HepG2 (cell line): Measurements from ENCODE around the gene MMP17. TPM values are rescaled to one million over a fixed set of nuclear protein-coding genes. Genes with fewer than 3 reads are reported as not detected.

Experiments used
- ATAC-seq: fragments of 200-7000 bp; cut with Tn5 transposase; 3 replicates; pipeline ENCODE4 v1.9.1; 2020; ENCODE audit warnings: mild to moderate bottlenecking, moderate library complexity
- BruUV-seq: library from RNA; stranded (reverse); fragments of 400-500 nt; replicated peaks from 2 replicates; lab custom pipeline; 2021; lab: Mats Ljungman, UMichigan
- CTCF ChIA-PET: fragments of 300-600 bp; formaldehyde crosslinking; extraction: SDS; loops from one replicate; lab custom pipeline; 2021; ENCODE audit warnings: low total read pairs, inconsistent platforms, low intra/inter-chr PET ratio; lab: Yijun Ruan, JAX
- POLR2A ChIA-PET: fragments of 350-600 bp; sonication (Branson Sonifier 250); formaldehyde crosslinking; loops from one replicate; lab custom pipeline; 2020; ENCODE audit warnings: antibody characterized with exemption, inconsistent platforms; lab: Yijun Ruan, JAX
- DNase-seq: peaks from one replicate; pipeline ENCODE4 v3.0.0-alpha.2; 2015; ENCODE audit warnings: low spot score
- FAIRE-seq: peaks from 3 replicates; lab custom pipeline; 2011; peaks lifted over from hg19 to GRCh38; lab: Jason Lieb, UNC
- H2AFZ ChIP-seq: one replicate; pipeline ENCODE4 v1.6.1; 2011; ENCODE audit warnings: low read length, inconsistent platforms
- H3K27ac ChIP-seq: fragments of 300-600 bp; 3 replicates; pipeline ENCODE4 v1.8.0; 2011; ENCODE audit warnings: mixed run types, mild to moderate bottlenecking, mixed read lengths, low read length, inconsistent platforms; ENCODE audit not compliant: insufficient read depth; ENCODE audit errors: extremely low read length
- H3K27me3 ChIP-seq, 2 experiments: fragments of 200-600 bp in 1 of 2; 2 replicates in 1 of 2; 3 replicates in 1 of 2; pipeline versions ENCODE4 v1.6.0 to v1.8.0; 2011; ENCODE audit warnings: low read length in 2 of 2, mild to moderate bottlenecking in 2 of 2, moderate library complexity in 2 of 2, inconsistent platforms in 1 of 2; ENCODE audit not compliant: insufficient read depth in 2 of 2, control insufficient read depth in 1 of 2
- H3K36me3 ChIP-seq, 2 experiments: fragments of 200-600 bp in 1 of 2; replicated peaks in 1 of 2; 2 replicates in 1 of 2; 3 replicates in 1 of 2; pipeline versions ENCODE4 v1.5.1 to v1.8.0; 2011; ENCODE audit warnings: low read length in 2 of 2, inconsistent platforms in 1 of 2; ENCODE audit not compliant: insufficient read depth in 2 of 2, control insufficient read depth in 1 of 2
- H3K4me1 ChIP-seq: 2 replicates; pipeline ENCODE4 v1.5.1; 2012; ENCODE audit warnings: low read length, inconsistent platforms; ENCODE audit not compliant: insufficient read depth
- H3K4me2 ChIP-seq: 2 replicates; pipeline ENCODE4 v1.6.0; 2011; ENCODE audit warnings: low read depth, low read length, inconsistent platforms
- H3K4me3 ChIP-seq, 3 experiments: fragments of 200-600 bp in 1 of 3; sonication (generic), shearing (Covaris generic) in 1 of 3; replicated peaks in 1 of 3; 2 replicates each; pipeline ENCODE4 v1.5.1; 2011 to 2016; ENCODE audit warnings: low read length in 3 of 3, inconsistent platforms in 2 of 3, low read depth in 2 of 3, mild to moderate bottlenecking in 2 of 3, control low read depth in 1 of 3, mixed read lengths in 1 of 3; ENCODE audit not compliant: insufficient read depth in 1 of 3
- H3K79me2 ChIP-seq: one replicate; pipeline ENCODE4 v1.6.1; 2011; ENCODE audit warnings: low read length, inconsistent platforms; ENCODE audit not compliant: insufficient read depth
- H3K9ac ChIP-seq: 2 replicates; pipeline ENCODE4 v1.6.0; 2011; ENCODE audit warnings: mild to moderate bottlenecking, low read depth, low read length, inconsistent platforms; ENCODE audit not compliant: insufficient read depth
- H3K9me3 ChIP-seq: 2 replicates; pipeline ENCODE4 v1.5.1; 2012; ENCODE audit warnings: mild to moderate bottlenecking, low read length
- H4K20me1 ChIP-seq: 2 replicates; pipeline ENCODE4 v1.6.0; 2011; ENCODE audit warnings: inconsistent platforms, mild to moderate bottlenecking, low read length, moderate library complexity; ENCODE audit not compliant: insufficient read depth
- GABPB1 ChIP-seq: IDR thresholded peaks from 2 replicates; pipeline ENCODE4 v1.6.1; 2016; ENCODE audit warnings: mild to moderate bottlenecking, missing genetic modification reagents, moderate library complexity, missing compliant biosample characterization
- HOXA7 ChIP-seq: sonication (generic); formaldehyde crosslinking; IDR thresholded peaks from 2 replicates; pipeline ENCODE4 v1.8.1; 2022; ENCODE audit warnings: mild to moderate bottlenecking, missing genetic modification reagents, moderate library complexity
- HOXD1 ChIP-seq: sonication (generic); formaldehyde crosslinking; IDR thresholded peaks from 2 replicates; pipeline ENCODE4 v1.5.0; 2020; ENCODE audit warnings: missing genetic modification reagents
- NCOA1 ChIP-seq: sonication (generic); formaldehyde crosslinking; IDR thresholded peaks from 2 replicates; pipeline ENCODE4 v1.9.0; 2021; ENCODE audit warnings: missing genetic modification reagents
- NPAS2 ChIP-seq: sonication (generic); formaldehyde crosslinking; IDR thresholded peaks from 2 replicates; pipeline ENCODE4 v1.8.0; 2022; ENCODE audit warnings: mild to moderate bottlenecking, missing genetic modification reagents, borderline replicate concordance
- RAD51 ChIP-seq: fragments of 450-650 bp; IDR thresholded peaks from 2 replicates; pipeline ENCODE4 v1.6.1; 2016; ENCODE audit warnings: borderline replicate concordance
- ZNF224 ChIP-seq: sonication (generic); formaldehyde crosslinking; IDR thresholded peaks from 2 replicates; pipeline ENCODE4 v1.5.0; 2020; ENCODE audit warnings: mild to moderate bottlenecking, missing genetic modification reagents
- ZNF326 ChIP-seq: sonication (generic); formaldehyde crosslinking; IDR thresholded peaks from 2 replicates; pipeline ENCODE4 v1.4.0; 2020; ENCODE audit warnings: missing genetic modification reagents, borderline replicate concordance
- ZNF33B ChIP-seq: sonication (generic); formaldehyde crosslinking; IDR thresholded peaks from 2 replicates; pipeline ENCODE4 v1.5.1; 2020; ENCODE audit warnings: mild to moderate bottlenecking, missing genetic modification reagents
- ZNF34 ChIP-seq: sonication (generic); formaldehyde crosslinking; IDR thresholded peaks from 2 replicates; pipeline ENCODE4 v1.4.0; 2020; ENCODE audit warnings: mild to moderate bottlenecking, missing genetic modification reagents, borderline replicate concordance
- ZNF552 ChIP-seq: sonication (generic); formaldehyde crosslinking; IDR thresholded peaks from 2 replicates; pipeline ENCODE4 v1.9.0; 2022; ENCODE audit warnings: missing genetic modification reagents, mild to moderate bottlenecking, borderline replicate concordance
- ZNF557 ChIP-seq: sonication (generic); formaldehyde crosslinking; IDR thresholded peaks from 2 replicates; pipeline ENCODE4 v1.4.0; 2020; ENCODE audit warnings: missing genetic modification reagents
- ZNF569 ChIP-seq: sonication (generic); formaldehyde crosslinking; IDR thresholded peaks from 2 replicates; pipeline ENCODE4 v1.5.0; 2020; ENCODE audit warnings: mild to moderate bottlenecking, missing genetic modification reagents, moderate library complexity, borderline replicate concordance
- ZNF639 ChIP-seq: conservative IDR thresholded peaks from 2 replicates; pipeline ENCODE4 v1.6.1; 2018; ENCODE audit warnings: missing genetic modification reagents
- WGBS: methylation state at CpG from one replicate; pipeline ENCODE4 v1.1.6; 2017; ENCODE audit warnings: low lambda C conversion rate; 5-methylcytosine and 5-hydroxymethylcytosine counted together
- in situ Hi-C: cut with HindIII; loops from 2 replicates; pipeline ENCODE4 v1.10.0; 2017; ENCODE audit warnings: low pct_unique_long_range_greater_than_20kb; ENCODE audit not compliant: extremely low pct_ligation_motif_present
- intact Hi-C: fragments of 100-400 bp; cut with micrococcal nuclease; formaldehyde crosslinking; loops from one replicate; pipeline ENCODE4 v1.10.0; 2022; ENCODE audit not compliant: unreplicated experiment
- polyA plus RNA-seq, 8 experiments: library from polyadenylated mRNA; depleted of rRNA in 3 of 8; stranded (reverse) in 7 of 8; unstranded in 1 of 8; fragments of >200 nt; fragmentation: Illumina TruSeq in 4 of 8; extraction: Trizol in 4 of 8; gene quantifications; 2 replicates each; pipeline versions ENCODE4 v1.2.1 to v1.2.3, GENCODE V29; 2011 to 2016; ENCODE audit warnings: low read depth in 4 of 8, missing spikeins in 1 of 8, mixed read lengths in 1 of 8; ENCODE audit not compliant: insufficient read depth in 1 of 8
- total RNA-seq, 5 experiments: library from RNA; depleted of rRNA; stranded (reverse); fragments of >200 nt; fragmentation: Illumina TruSeq; extraction: Trizol; gene quantifications; 2 replicates each; pipeline ENCODE4 v1.2.3, GENCODE V29; 2016; ENCODE audit warnings: low read depth in 1 of 5

The MMP17 gene
- total and polyA plus RNA-seq, 2 of the 13 experiments (the other 11 are each of a cell fraction or from before 2014, with no cell fraction given) = 0.55 to 0.80 TPM

- no peak for DNase-seq
- Histone ChIP-seq H3K27me3 (peaks cover 11 to 28% of the 10 kb centered on the region in 2 experiments), H4K20me1 (no peaks in the 10 kb centered on the region), H2AFZ (no peak overlapping the region), H3K36me3 (no peaks in the 10 kb centered on the region), H3K27ac (no peak overlapping the region)
- POLR2A ChIA-PET = interaction anchor here (1.0 kb wide), 1 partner anchor 44 kb away, joined by 3 read pairs; no protein-coding TSS in a partner anchor
- intact Hi-C loops = loop anchor here (5.0 kb wide), 2 partner anchors 60 to 150 kb away; no protein-coding TSS in a partner anchor
- no TSS peak for BruUV-seq
- CTCF ChIA-PET = no interaction called here
- TF ChIP-seq ZNF569 (CRISPR knock-in tag) (no peak), HOXD1 (CRISPR knock-in tag) (no peak)
- TF ChIP-seq, all 625 proteins: peak for 0
- H3K9ac ChIP-seq = no peak overlapping the region
- no peaks in the 10 kb centered on the region for H3K79me2 ChIP-seq
- peak overlapping the region in 1 of 3 experiments; percentile 33; a peak in 1 of 6 replicates for H3K4me3 ChIP-seq
- in situ Hi-C loops = no loop called here
- WGBS = 16% methylated on average over 5 of the region's 24 CpGs
- H3K9me3 ChIP-seq = no peaks in the 10 kb centered on the region
- H3K4me2 ChIP-seq = peak overlapping the region; percentile 27; the same call in 1 of the 2 replicates
- FAIRE-seq (no peak), ATAC-seq (no peak)
- H3K4me1 ChIP-seq = peaks cover 56% of the 10 kb centered on the region
Measured at GRCh38 chr12:131852551-131853299, 24.5 kb downstream of the MMP17 start.

GRCh38 chr12:131853832-131854797 lies 25.9 kb downstream of the MMP17 start:
- Histone ChIP-seq H3K9ac (no peak overlapping the region), H3K4me2 (peak overlapping the region; percentile 18; the same call in 1 of the 2 replicates), H3K4me1 (peaks cover 67% of the 10 kb centered on the region), H3K36me3 (no peaks in the 10 kb centered on the region), H3K4me3 (no peak overlapping the region; a peak in 1 of 6 replicates), H3K27ac (no peak overlapping the region), H3K27me3 (peaks cover 11 to 28% of the 10 kb centered on the region in 2 experiments), H3K79me2 (no peaks in the 10 kb centered on the region), H4K20me1 (no peaks in the 10 kb centered on the region), H2AFZ (no peak overlapping the region), H3K9me3 (no peaks in the 10 kb centered on the region)
- ChIA-PET CTCF (interaction anchor here (0.6 kb wide), 1 partner anchor 13 kb away, joined by 3 read pairs; no protein-coding TSS in a partner anchor), POLR2A (interaction anchor here (0.8 to 1.0 kb wide), 3 partner anchors 8 to 75 kb away, joined by 3 read pairs; partner anchors contain the start of gene PUS1)
- DNase-seq = no peak
- FAIRE-seq = no peak
- in situ Hi-C loops = no loop called here
- peak; percentile 15 for ATAC-seq
- WGBS = 20% methylated on average over 16 of the region's 35 CpGs
- no TSS peak for BruUV-seq
- intact Hi-C loops = loop anchor here (5.0 kb wide), 2 partner anchors 58 to 148 kb away; no protein-coding TSS in a partner anchor
- no peak for TF ChIP-seq ZNF34 (CRISPR knock-in tag)
- no peak for TF ChIP-seq RAD51
- TF ChIP-seq ZNF639 (CRISPR knock-in tag) = no peak
- TF ChIP-seq NPAS2 (CRISPR knock-in tag) = no peak
- TF ChIP-seq ZNF552 (CRISPR knock-in tag) = no peak
- TF ChIP-seq HOXA7 (CRISPR knock-in tag) = no peak
- peak; percentile 42; the same call in 1 of the 2 replicates for TF ChIP-seq ZNF224 (CRISPR knock-in tag)
- no peak for TF ChIP-seq ZNF326
- TF ChIP-seq GABPB1 (CRISPR knock-in tag) = 0 out of 2 replicates have a peak, but pooled peaks have one; percentile 5
- no peak for TF ChIP-seq ZNF557
- TF ChIP-seq ZNF33B (CRISPR knock-in tag) = no peak
- TF ChIP-seq NCOA1 (CRISPR knock-in tag) = no peak
